ENCODE measurements around the gene KY. TPM values are rescaled to one million over a fixed set of nuclear protein-coding genes. Genes with fewer than 3 reads are reported as not detected.

KY gene
- total and polyA plus RNA-seq, 9 of the 15 experiments (the other 6 are each of a cell fraction or from before 2014, with no cell fraction given) = not detected

GRCh38 chr3:134605556-134605955, 45.3 kb downstream of the KY start:
- in situ Hi-C loops (cut with MboI) = no loop called here
- POLR2A ChIA-PET = no interaction called here
- H3K27me3 ChIP-seq (ENCODE audit: control insufficient read depth in 2 of 2, insufficient read depth in 2 of 2, low read length in 2 of 2) = peaks cover 0 to 14% of the 10 kb centered on the region in 2 experiments; a peak in 2 of 5 replicates

GRCh38 chr3:134603956-134604355, 46.9 kb downstream of the KY start:
- intact Hi-C loops (cut with micrococcal nuclease) (loop anchor here (5.0 to 10.0 kb wide), 3 partner anchors 153 to 1291 kb away; no protein-coding TSS in a partner anchor), in situ Hi-C loops (cut with MboI) (loop anchor here (5.0 kb wide), 1 partner anchor 83 kb away; no protein-coding TSS in a partner anchor)
- ATAC-seq (no peak), FAIRE-seq (no peak), DNase-seq (ENCODE audit: extremely low read depth in 1 of 4, low spot score in 3 of 4) (no peak)
- Histone ChIP-seq H3K9me3 (replicated peaks; ENCODE audit: control insufficient read depth, insufficient read depth, low read depth, low read length) (no peaks in the 10 kb centered on the region), H3K27ac (ENCODE audit: extremely low read depth, low read depth, low read length) (no peak overlapping the region), H3K4me1 (replicated peaks in 1 of 2; ENCODE audit: control insufficient read depth in 2 of 2, insufficient read depth in 2 of 2, low read length in 2 of 2) (no peaks in the 10 kb centered on the region), H3K9ac (ENCODE audit: insufficient read depth in 1 of 2, low read depth in 2 of 2, low read length in 2 of 2) (no peak overlapping the region), H3K4me2 (ENCODE audit: insufficient read depth, low read length) (no peak overlapping the region), H3K4me3 (no peak overlapping the region), H3K79me2 (ENCODE audit: control insufficient read depth, insufficient read depth, low read length) (no peaks in the 10 kb centered on the region), H3K9me1 (ENCODE audit: control insufficient read depth, insufficient read depth, low read length) (no peaks in the 10 kb centered on the region), H3K27me3 (ENCODE audit: control insufficient read depth in 2 of 2, insufficient read depth in 2 of 2, low read length in 2 of 2) (peaks cover 0 to 17% of the 10 kb centered on the region in 2 experiments; a peak in 2 of 5 replicates), H4K20me1 (replicated peaks; ENCODE audit: control insufficient read depth, insufficient read depth, low read length) (no peaks in the 10 kb centered on the region), H2AFZ (ENCODE audit: low read depth, low read length) (no peak overlapping the region), H3K36me3 (ENCODE audit: control insufficient read depth, insufficient read depth, low read length) (no peaks in the 10 kb centered on the region)
- ChIA-PET CTCF (ENCODE audit: low intra/inter-chr PET ratio) (no interaction called here), POLR2A (interaction anchor here (0.6 kb wide), 1 partner anchor 52 kb away, joined by 3 read pairs; no protein-coding TSS in a partner anchor)
- no TSS peak for BruUV-seq (replicated peaks)
- 0% methylated on average over 7 of the region's 13 CpGs for WGBS (ENCODE audit: insufficient coverage, low coverage, missing lambda C conversion rate)
- TF ChIP-seq AFF4 (CRISPR knock-in tag; IDR thresholded peaks at IDR 0.05) = no peak
- no peak for TF ChIP-seq ZNF589 (CRISPR knock-in tag; IDR thresholded peaks at IDR 0.05; ENCODE audit: low read depth)
- no peak for TF ChIP-seq HDAC3 (IDR thresholded peaks at IDR 0.05; ENCODE audit: borderline replicate concordance, partially characterized antibody)
- TF ChIP-seq FOSL1 (tag; conservative IDR thresholded peaks at IDR 0.05) = no peak
- TF ChIP-seq CSDE1 (IDR thresholded peaks at IDR 0.05) = no peak
- no peak for TF ChIP-seq RBM34 (IDR thresholded peaks at IDR 0.05; ENCODE audit: borderline replicate concordance, insufficient read depth, low read length)
- TF ChIP-seq MCM3 (IDR thresholded peaks at IDR 0.05) = no peak
- no peak for TF ChIP-seq BRF1 (IDR thresholded peaks at IDR 0.05; ENCODE audit: borderline replicate concordance, extremely low read depth, insufficient read length)
- TF ChIP-seq ZNF764 (CRISPR knock-in tag; IDR thresholded peaks at IDR 0.05; ENCODE audit: low read depth) = no peak

More at GRCh38 chr3:134605556-134605955, 45.3 kb downstream of the KY start:
- Histone ChIP-seq H3K4me1 (replicated peaks in 1 of 2; ENCODE audit: control insufficient read depth in 2 of 2, insufficient read depth in 2 of 2, low read length in 2 of 2) (no peaks in the 10 kb centered on the region), H4K20me1 (replicated peaks; ENCODE audit: control insufficient read depth, insufficient read depth, low read length) (no peaks in the 10 kb centered on the region), H3K4me3 (no peak overlapping the region), H2AFZ (ENCODE audit: low read depth, low read length) (no peak overlapping the region), H3K36me3 (ENCODE audit: control insufficient read depth, insufficient read depth, low read length) (no peaks in the 10 kb centered on the region), H3K9me1 (ENCODE audit: control insufficient read depth, insufficient read depth, low read length) (no peaks in the 10 kb centered on the region), H3K4me2 (ENCODE audit: insufficient read depth, low read length) (no peak overlapping the region), H3K9ac (ENCODE audit: insufficient read depth in 1 of 2, low read depth in 2 of 2, low read length in 2 of 2) (no peak overlapping the region), H3K9me3 (replicated peaks; ENCODE audit: control insufficient read depth, insufficient read depth, low read depth, low read length) (no peaks in the 10 kb centered on the region), H3K27ac (ENCODE audit: extremely low read depth, low read depth, low read length) (no peak overlapping the region), H3K79me2 (ENCODE audit: control insufficient read depth, insufficient read depth, low read length) (no peaks in the 10 kb centered on the region)
- 0% methylated on average over 5 of the region's 6 CpGs for WGBS (ENCODE audit: insufficient coverage, low coverage, missing lambda C conversion rate)
- intact Hi-C loops (cut with micrococcal nuclease) = loop anchor here (10.0 kb wide), 2 partner anchors 479 to 1289 kb away; no protein-coding TSS in a partner anchor
- CTCF ChIA-PET (ENCODE audit: low intra/inter-chr PET ratio) = no interaction called here
- ATAC-seq (no peak), DNase-seq (ENCODE audit: extremely low read depth in 1 of 4, low spot score in 3 of 4) (no peak), FAIRE-seq (no peak)
- TF ChIP-seq ZBTB17 (CRISPR knock-in tag; IDR thresholded peaks at IDR 0.05) = no peak
- TF ChIP-seq KAT2B (IDR thresholded peaks at IDR 0.05; ENCODE audit: low read depth, low read length) = no peak
- no peak for TF ChIP-seq GTF2B (IDR thresholded peaks at IDR 0.05; ENCODE audit: extremely low read depth, insufficient read length)
- BruUV-seq (replicated peaks) = no TSS peak

Data from K562 (cell line).